NCI-H2081 treated with DMSO at 0.1 percent for 48 hours (cell line): Measurements from ENCODE around the gene KDM4C.

Experiments used
- DNase-seq: peaks from one replicate; lab custom pipeline; 2025; lab: John Stamatoyannopoulos, UW

KDM4C gene

DNA sequence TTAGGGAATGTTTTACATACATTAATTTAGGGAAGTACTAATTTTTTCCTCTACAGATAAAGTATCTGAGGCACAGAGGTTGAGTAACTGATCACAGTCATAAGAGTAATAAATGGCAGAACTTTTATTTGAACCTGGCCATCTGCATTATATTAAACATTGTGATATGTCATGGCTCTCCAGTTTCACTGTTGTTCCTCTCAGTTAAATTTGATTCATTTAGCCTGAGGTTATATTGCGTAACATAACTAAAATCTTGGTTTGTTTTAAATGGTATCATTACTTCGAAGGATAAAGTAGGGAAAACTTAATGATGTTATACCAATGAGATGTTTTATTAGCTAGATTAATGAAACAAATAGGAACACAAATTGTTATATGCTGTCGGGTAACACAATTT lies 284.4 kb downstream of the KDM4C start:
- no peak for DNase-seq

DNA sequence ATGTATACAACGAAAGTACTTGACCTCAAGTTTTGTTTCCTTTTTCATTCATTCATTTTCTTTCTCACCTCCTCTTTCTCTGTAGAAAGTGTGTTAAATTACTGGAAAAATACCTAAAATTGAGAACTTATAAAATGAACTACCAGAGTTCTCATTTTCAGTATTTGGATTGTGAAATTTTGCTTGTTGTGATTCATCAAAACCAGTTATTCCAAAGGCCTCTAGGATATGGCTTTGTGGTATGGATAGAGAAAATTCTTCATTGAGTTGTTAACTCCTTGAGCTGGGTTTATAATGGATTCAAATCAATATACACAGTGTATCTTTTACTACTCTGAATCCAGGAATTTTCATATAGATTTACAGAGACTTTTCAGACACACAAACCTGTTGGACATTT lies 287.6 kb downstream of the KDM4C start:
- DNase-seq, result no peak

DNA sequence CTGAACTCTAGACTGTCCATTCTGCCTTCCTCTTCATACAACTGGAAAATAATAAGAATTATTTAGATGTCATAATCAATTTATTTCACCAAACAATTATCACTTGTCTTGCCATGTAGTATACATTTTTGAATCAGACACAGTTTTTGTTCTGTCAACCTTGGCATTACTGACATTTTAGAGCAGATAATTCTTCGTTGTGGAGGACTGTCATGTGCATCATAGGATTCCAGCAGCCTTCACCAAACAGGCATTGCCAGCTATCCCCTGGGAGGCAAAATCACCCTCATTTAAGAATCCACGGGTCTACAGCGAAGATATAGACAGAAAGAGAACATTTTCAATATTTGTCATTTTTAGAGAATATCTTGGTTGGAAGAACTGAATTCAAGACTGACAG lies 293.9 kb downstream of the KDM4C start:
- no peak for DNase-seq

DNA sequence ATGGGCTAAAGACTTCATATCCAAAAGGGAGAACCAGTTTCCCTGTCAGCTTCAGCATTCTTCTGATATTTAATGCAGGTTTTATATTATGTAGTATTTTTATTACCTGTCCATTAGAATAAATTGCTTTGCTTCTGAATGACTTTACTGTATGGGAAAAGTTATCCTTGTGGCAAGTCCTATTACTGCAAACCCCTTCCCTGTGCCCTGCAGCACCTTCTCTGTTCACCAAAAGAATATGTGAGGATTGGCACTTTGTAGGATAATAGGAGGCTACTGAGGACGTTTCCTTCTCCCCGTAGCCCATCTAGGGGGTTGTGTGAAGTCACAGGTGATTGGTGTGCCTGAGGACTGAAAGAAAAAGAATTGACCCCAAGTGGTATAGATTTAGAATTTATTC lies 296.1 kb downstream of the KDM4C start:
- no peak for DNase-seq

DNA sequence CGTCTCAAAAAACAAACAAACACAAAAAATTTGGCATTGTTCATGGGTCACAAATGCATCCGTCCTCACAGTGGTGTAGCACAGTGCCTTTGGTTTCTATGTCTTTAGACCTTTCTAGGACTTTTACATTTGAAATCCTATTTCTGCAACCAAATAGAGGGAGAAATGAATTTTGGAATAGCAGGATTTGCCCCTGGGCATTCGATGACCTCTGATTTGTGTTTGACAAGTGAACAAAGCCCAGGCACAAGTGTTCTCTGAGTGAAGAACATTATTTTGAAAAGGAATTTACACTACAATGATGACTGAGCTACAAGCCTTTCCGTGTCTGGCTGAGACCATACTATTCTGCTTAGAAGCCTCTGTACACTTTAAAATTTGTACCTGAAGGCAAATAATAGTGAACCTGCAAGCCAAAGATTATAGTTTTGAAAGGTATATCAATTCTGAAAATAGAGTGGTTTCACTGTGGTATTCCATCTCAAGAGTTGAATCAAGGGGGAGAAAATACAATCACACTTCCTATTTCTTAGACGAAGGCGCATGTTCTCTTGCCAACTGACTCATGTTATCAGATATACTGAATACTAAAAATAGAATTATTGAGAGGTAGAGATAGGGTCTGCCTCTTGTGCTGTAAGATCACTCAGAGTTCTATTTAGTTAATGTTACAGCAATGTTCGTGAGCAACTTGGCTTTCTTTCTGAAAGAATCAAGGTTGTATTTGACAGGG lies 297.6 kb downstream of the KDM4C start:
- DNase-seq, result no peak

DNA sequence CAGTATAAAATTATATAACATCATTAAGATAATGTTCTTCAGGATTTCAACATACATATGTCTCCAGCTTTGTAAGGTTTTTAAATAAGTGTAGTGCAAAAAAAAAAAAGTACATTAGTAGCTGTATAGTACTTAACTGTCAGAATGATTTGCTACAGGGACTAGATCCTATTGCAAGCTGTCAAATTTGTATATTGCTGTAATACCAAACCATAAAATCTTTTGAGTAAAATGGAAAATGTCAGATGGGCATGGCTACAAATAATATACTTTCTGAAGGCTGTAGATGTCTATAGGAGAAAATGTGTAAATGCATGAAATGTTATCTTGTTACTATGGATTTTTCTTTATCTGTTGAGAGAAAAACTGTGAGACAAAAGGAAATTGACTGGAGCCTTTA lies 298.5 kb downstream of the KDM4C start:
- DNase-seq, result no peak

DNA sequence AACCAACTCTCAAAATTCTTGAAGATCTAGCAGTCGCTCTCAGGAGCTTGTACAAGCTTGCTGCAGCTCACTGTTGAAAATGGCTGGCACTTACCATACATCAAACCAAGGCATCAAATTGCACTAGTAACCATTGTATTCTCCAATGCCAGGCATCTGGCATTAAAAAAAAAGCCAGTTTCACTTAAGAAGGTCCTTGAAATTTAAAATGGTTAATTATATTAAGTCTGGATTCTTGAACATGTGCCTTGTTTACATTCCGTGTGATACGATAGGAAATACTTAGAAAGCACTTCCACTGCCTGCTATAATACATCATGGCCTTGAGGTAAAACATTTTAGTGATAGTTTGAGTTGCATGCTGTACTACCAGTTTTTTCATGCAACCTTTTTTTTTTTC lies 300.7 kb downstream of the KDM4C start:
- DNase-seq, result no peak

DNA sequence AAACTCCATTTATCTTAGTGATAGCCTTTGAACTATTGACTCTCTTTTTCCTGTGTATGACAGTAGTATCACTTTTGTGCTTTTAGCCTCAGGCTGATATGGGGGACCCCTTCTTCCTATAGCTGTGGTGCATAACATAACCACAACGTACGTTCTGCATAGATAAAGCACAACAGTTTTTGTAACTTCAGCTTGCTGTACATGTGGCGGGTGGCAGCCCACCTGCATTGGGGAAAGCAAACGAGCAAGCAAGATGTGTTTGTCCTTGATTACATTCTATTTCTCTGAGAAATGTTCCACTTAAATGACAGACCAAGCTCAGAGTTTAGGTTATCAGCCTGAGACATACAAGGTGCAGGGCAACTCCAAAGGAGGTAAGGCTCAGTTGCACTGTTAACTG lies 309.4 kb downstream of the KDM4C start:
- DNase-seq, result no peak

DNA sequence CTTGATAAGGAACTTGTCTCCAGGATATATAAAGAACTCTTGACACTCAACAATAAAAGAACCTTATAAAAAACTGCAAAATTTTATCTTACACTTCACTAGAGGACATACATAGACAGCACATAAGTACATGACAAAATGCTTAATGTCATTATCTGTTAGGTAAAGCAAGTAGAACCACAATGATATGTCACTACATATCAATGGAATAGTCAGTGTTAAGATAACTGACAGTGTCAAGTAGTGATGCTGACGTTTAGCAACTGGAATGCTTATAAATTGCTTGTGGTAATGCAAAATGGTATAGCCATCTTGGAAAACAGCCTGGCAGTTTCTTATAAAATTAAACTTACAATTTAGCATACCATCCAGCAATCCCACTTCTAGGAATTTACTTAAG lies 314.1 kb downstream of the KDM4C start:
- no peak for DNase-seq

DNA sequence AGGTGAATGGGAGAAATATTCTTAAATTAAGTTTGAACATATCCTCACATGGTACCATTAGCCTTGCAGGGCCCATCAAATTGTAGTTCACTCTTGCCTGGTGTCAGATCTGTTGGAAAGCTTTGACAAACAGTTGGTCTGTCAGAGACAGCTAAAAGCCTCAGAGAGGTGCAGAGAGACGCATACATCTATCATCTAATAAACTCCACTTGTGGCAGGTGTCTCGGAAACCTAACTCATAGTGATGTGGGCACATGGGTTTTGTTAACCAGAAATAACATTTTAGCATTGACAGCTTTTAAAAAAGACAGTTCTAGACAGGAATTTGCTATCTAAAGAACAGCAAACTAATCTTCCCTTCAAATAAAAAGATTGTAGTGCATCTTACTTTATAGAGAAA lies 315.9 kb downstream of the KDM4C start:
- DNase-seq, result no peak

DNA sequence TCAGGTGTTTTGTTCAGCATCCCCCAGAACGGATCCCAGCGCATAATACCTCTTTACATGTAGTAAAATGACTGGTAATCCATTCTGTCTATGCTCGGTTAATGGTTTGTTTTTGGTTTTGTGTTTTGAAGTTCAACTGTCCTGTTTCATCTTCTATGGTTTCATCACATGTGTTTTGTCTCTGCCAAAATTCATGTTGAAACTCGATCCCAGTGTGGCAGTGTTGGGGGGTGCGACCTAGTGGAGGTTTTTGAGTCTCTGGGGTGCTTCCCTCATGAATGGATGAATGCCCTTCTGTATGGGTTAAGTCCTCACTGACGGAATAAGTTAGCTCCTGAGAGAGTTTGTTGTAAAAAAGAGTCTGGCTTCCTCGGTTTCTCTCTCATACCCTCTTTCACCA lies 317.4 kb downstream of the KDM4C start:
- DNase-seq, result no peak

DNA sequence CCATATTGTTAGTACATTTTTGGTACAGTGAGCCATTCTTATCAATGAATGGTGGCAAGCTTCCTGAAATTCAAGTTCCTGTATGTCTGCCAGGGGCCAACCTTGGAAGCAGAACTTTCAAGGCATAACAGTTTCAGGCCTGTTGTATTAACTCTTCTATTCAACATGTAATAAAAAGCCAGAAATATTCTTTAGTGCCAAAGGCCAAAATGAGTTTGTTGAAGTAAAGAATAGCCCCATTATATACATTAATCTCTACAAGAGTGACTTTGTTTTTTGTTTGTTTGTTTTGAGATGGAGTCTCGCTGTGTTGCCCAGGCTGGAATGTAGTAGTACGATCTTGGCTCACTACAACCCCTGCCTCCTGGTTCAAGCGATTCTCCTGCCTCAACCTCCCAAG lies 321.3 kb downstream of the KDM4C start:
- DNase-seq, result no peak

DNA sequence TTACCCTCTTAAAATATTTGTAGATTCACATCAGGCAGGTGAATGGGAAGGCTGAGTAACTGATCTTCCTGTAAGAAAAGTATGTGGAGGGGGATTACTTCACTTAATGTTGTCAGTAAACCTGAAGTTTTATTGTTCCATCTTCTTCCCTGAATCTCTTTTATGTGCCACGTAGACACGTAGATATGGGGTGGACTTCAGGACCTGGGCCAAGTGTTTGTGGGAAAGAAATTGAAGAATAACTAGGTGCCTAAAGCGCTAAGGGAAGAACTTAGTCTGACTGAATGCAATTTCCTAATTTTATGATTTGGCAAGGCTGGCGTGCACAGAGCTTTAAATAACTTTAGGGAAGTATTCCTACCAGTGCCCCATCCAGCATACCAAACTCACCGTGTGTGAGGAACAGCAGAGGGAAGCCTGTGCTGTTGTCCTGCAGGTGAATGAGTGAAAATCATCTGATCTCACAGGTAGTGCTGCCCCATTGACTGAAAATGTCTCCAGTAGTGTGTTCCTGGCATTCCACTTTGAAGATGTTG lies 323.4 kb downstream of the KDM4C start:
- DNase-seq, result no peak

DNA sequence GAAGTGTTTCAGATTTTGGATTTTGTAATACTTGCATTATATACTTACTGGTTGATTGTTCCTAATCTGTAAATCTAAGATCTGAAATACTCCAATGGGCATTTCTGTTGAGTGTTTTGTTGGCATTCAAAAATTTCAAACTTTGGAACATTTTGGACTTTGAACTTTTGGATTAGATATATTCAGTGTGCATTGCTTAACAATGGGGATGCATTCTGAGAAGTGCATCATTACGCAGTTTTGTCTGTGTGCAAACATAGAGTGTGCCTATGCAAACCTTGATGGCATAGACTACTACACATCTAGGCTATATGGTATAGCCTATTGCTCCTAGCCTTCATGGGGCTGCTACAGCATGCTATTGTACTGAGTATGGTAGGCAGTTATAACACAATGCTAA lies 325.4 kb downstream of the KDM4C start:
- DNase-seq, result no peak

DNA sequence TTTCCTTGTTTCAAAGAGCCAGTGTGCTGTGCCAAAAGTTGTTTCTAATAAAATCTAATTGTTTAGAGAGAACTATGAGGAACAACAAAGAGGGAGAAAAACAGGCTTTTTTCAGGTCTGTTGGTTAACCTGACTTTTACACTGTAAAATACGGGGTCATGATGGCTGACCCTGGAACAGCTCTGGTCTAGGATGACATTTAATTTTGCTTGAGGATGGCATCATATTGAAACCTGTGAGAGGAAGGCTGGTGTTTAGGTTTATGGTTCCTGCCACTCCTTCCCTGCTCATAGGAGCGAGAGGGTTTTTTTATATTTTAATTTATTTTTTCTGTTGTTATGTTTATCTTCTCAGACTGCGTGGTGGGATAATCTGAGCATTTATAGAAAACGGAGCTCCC lies 327.6 kb downstream of the KDM4C start:
- no peak for DNase-seq

DNA sequence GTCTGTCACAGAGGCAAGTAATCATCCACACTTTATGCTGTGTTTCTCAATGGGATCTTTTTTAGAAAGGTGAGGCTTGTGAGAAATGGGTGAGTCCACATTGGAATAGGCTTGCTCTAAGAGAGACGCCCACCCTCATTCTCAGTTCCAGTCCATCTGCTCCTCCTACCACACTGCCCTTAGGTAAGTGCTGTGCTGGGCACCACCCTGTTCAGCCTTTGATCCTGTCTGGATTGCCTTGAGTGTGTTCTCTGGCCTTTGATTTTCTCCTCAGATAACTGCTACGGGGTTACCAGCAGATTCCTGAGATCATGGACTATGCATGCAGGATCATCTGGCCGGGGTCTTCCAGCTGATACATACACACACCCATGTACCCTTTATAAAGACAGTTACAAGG lies 328.6 kb downstream of the KDM4C start:
- no peak for DNase-seq

DNA sequence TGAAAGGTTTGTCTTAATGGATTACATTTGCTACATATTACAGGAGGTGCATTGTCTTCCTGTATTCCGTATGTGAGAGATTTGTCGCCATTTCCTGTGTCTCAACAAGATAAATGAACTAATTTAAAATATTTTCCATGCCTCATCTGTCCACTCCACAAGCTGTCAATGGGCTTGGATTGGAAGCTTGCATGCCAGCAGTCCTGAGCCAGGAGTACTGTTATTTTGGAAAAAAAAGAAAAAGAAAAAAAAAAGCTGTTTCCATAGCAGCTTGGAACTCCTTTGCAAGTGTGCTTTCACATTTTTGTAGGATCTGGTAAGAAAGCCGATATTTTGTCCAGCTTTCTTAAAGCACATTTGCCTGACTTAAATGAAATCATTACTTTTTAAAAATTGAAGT lies 330.8 kb downstream of the KDM4C start:
- DNase-seq, result no peak

DNA sequence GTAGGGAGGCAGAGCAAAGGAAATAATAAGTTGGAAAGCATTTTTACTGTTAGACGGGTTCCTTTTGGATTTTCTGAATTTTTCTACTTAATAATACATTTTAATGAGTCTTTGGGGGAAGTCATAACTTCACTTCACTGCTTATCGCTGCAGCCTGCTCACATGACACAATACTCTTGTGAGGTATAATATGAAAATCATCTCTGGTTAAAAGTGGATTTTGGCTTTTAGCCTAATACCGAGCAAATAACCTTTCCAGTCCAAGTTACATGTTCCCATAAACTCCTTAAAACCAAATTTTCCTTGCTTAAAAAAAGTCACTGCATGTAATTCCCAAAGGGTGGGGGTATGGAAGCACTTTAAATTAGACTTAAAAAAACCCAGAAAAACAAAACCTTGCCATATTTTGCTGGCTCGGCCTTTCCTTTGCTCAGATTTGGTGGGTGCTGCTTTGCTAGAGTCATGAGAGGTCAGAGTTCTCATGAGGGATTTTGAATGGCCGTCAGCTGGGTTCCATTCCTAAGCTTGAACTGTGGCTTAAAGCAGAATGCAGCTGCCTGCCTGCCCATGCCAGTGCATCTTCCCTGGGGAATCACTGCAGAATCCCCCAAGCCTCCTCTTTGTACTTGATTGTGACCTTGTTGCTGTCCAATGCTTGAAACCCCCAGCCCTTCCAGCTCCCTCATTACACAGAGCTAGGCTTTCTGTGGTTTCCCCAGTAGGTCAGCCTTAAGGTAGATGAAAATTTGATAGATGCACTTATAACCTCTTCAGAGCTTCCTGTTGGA lies 331.8 kb downstream of the KDM4C start:
- DNase-seq, result no peak

DNA sequence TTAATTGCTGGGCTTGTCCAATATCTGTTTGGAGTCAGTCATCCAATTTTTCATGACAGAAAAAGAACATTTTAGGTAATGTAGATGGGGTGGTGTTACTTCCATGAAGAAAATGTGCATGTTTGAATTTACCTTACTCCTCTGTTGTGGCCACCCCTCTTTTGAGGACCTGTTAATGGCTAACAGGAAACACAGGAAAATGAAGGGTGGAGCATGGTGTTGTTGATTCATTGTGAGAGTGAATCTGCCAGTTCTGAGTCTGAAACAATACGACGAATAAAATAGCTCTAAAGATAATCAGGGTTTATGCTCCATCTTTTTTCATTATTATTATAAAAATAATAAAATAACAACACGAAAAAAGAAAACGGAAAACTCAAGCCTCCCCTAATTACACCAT lies 335.3 kb downstream of the KDM4C start:
- DNase-seq, result no peak

DNA sequence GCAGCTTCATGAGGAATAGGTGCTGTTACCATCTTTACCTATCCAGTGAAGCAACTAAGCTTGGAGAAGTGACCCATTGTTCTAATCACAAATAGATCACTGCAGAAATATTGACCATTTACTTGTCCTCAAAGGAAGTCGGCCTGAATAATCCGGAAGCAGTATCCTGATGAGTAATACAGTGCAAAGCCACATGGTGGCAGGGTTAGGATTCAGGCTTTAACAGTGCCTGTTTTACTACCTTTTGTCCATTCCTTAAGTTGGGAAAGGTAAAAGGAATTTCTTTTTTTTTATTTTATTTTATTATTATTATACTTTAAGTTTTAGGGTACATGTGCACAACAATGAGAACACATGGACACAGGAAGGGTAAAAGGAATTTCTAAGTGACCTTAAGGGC lies 336.3 kb downstream of the KDM4C start:
- no peak for DNase-seq

DNA sequence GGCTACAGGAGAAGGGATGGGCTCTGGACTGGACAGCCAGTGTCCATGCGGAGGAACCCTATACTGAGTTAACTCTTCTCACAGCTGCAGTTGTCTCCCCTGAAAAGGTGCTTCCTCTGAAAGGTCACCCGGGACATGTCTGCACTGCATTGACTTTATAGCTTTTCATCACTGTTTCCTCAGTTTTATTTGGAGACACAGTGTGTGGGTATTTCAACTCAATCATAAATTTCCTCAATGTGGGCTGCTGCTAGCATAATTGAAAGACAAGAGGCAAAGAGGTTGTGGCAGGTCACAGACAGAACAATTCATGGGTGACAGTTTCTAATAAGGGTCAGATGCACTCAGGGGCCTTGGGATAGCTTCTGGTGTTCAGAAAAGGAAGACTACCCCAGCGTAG lies 336.8 kb downstream of the KDM4C start:
- no peak for DNase-seq

DNA sequence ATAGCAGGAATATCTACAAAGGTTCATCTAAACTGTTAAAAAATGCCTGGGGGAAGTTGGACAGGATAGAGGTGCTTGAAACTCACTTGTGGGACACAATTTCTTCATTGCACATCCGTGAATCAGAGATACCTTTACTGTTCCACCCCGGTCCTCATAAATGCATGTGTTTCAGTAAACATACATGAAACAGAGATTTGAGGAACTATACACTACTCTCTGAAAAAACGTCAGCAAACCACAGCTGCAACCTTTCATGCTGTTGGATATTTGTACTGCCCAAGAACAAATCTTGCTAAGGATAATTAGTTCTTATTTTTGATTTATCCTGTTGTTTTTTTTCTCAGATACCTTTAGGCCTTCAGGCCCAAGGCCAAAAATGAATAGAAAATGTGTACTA lies 337.3 kb downstream of the KDM4C start:
- no peak for DNase-seq

DNA sequence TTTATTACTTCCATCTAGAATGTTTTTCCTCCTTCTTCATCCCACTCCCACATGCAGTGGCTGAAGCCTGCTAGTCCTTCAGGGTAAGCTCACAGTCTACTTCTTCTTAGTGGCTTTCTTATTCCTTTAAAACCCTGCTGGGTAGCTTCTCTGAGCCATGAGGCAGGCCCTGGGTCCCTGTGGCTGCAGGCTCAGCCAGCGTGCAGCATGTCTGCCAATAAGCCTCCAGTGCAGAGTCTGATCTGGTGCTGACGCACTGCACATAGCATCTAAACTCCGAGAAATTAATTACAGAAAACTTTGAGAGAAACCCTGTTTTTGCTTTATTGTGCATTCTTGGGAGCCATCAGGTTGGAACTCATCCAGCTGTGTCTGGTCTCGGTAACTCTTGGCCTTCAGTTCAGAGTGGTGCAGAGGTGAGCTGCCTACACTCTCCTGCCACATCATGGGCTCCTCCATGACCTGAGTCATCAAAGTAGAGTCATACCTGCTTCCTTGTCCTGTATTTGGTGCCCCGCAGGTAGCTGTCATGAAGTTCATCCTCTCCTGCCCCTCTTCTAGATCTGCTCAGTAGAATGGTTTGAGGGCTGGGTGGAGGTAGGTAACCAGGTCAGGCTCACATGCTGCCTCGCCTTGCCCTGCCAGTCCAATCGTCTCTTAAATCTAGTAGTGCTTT lies 339.4 kb downstream of the KDM4C start:
- no peak for DNase-seq
